Sigmoid colon (tissue), 7 donors: ENCODE results near the gene LARGE1. TPM values are rescaled to one million over a fixed set of nuclear protein-coding genes. Genes with fewer than 3 reads are reported as not detected.

ENCODE experiments used
- DNase-seq: peaks from one replicate; pipeline ENCODE4 v3.0.0-alpha.2; 2019
- H3K27ac ChIP-seq, 4 donors: fragments of 200-600 bp; sonication (generic); one replicate each; pipeline ENCODE4 v1.5.1; 2016 to 2019; ENCODE audit warnings: mild to moderate bottlenecking in 1 of 4
- H3K27me3 ChIP-seq, 3 donors: fragments of 200-600 bp; sonication (generic); one replicate each; pipeline ENCODE4 v1.5.1; 2019; ENCODE audit warnings: mild to moderate bottlenecking in 1 of 3
- H3K36me3 ChIP-seq, 4 donors: fragments of 200-600 bp; sonication (generic); one replicate each; pipeline ENCODE4 v1.5.1; 2016 to 2019
- H3K4me1 ChIP-seq, 4 donors: fragments of 200-600 bp; sonication (generic); one replicate each; pipeline ENCODE4 v1.5.1; 2017 to 2019
- H3K4me3 ChIP-seq, 4 donors: fragments of 200-600 bp; sonication (generic); one replicate each; pipeline ENCODE4 v1.5.1; 2017 to 2019; ENCODE audit warnings: mild to moderate bottlenecking in 2 of 4, moderate library complexity in 1 of 4
- H3K9me3 ChIP-seq, 4 donors: fragments of 200-600 bp in 3 of 4; sonication (generic) in 3 of 4; one replicate each; pipeline versions ENCODE4 v1.5.1 to v1.6.1; 2013 to 2019
- EP300 ChIP-seq, 4 donors: sonication (generic); formaldehyde crosslinking; IDR thresholded peaks; one replicate each; pipeline ENCODE4 v1.6.1; 2017; ENCODE audit warnings: antibody characterized with exemption in 4 of 4
- POLR2A ChIP-seq, 2 donors: fragments of 450-650 bp; IDR thresholded peaks; one replicate each; pipeline ENCODE4 v1.6.1; 2016; ENCODE audit warnings: antibody characterized with exemption in 2 of 2, mild to moderate bottlenecking in 2 of 2, moderate library complexity in 2 of 2
- POLR2AphosphoS5 ChIP-seq, 4 donors: sonication (generic); formaldehyde crosslinking; IDR thresholded peaks; one replicate each; pipeline ENCODE4 v1.6.1; 2017; ENCODE audit warnings: antibody characterized with exemption in 4 of 4
- WGBS, 2 donors: extraction: QIAGEN DNeasy Blood & Tissue Kit; methylation state at CpG; one replicate each; pipeline ENCODE4 v1.1.7; 2013; 5-methylcytosine and 5-hydroxymethylcytosine counted together
- intact Hi-C: fragments of 100-400 bp; cut with DNase I; formaldehyde crosslinking; loops from one replicate; pipeline ENCODE4 v1.15.1; 2023
- polyA plus RNA-seq, 3 donors: library from polyadenylated mRNA; stranded (reverse); fragments of 200-250 nt; gene quantifications; one replicate each; pipeline ENCODE4 v1.2.3, GENCODE V29; 2013
- total RNA-seq, 4 donors: library from RNA; depleted of rRNA; stranded (reverse); fragments of >200 nt; gene quantifications; one replicate each; pipeline ENCODE4 v1.1.0, GENCODE V29; 2016
- TF ChIP-seq, protein P1 (sequence below), 4 experiments: fragments of 450-650 bp in 3 of 4; fragments of 200-600 bp in 1 of 4; IDR thresholded peaks; one replicate each; pipeline ENCODE4 v1.5.1; 2016 to 2019; ENCODE audit warnings: antibody characterized with exemption in 4 of 4, mild to moderate bottlenecking in 3 of 4, moderate library complexity in 2 of 4
- donor health status: healthy with polysubstance abuse.
- donor health status: Bipolar disorder and iron deficiency.
- donor health status: healthy.

Gene LARGE1
- total and polyA plus RNA-seq, 7 donors, result 5.8 to 74.4 (median 38.0) TPM

DNA sequence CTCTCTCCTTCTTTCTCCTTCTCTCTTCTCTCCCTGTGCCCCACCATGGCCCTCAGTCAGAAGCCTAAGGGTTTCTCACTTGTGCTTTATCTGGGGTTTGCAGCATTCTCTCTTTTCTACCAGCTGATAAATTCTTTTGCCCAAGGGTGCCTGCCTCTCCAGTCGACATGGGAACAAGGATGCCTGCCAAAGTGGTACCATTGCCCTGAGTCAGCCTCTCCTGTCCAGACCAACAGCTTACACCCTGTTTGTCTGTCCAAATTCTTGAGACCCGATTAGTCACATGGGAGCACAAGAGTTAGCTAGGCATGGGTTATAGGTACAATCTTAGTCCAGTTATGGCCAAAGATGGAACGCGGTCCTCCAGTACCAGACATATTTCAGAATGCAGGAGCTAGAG lies 242.7 kb downstream of the LARGE1 start:
- Histone ChIP-seq H3K36me3 (no peaks in the 10 kb centered on the region), H3K9me3 (no peaks in the 10 kb centered on the region), H3K27ac (no peak overlapping the region), H3K4me3 (no peak overlapping the region), H3K4me1 (peaks cover 0 to 14% (median 7%) of the 10 kb centered on the region in 4 donors), H3K27me3 (no peaks in the 10 kb centered on the region)
- intact Hi-C loops, result no loop called here
- DNase-seq, result no peak
- TF ChIP-seq EP300 (IDR thresholded peaks at IDR 0.05), result no peak
- no peak for TF ChIP-seq POLR2A (IDR thresholded peaks at IDR 0.05)
- no peak for TF ChIP-seq POLR2AphosphoS5 (IDR thresholded peaks at IDR 0.05)
- TF ChIP-seq, protein P1, sequence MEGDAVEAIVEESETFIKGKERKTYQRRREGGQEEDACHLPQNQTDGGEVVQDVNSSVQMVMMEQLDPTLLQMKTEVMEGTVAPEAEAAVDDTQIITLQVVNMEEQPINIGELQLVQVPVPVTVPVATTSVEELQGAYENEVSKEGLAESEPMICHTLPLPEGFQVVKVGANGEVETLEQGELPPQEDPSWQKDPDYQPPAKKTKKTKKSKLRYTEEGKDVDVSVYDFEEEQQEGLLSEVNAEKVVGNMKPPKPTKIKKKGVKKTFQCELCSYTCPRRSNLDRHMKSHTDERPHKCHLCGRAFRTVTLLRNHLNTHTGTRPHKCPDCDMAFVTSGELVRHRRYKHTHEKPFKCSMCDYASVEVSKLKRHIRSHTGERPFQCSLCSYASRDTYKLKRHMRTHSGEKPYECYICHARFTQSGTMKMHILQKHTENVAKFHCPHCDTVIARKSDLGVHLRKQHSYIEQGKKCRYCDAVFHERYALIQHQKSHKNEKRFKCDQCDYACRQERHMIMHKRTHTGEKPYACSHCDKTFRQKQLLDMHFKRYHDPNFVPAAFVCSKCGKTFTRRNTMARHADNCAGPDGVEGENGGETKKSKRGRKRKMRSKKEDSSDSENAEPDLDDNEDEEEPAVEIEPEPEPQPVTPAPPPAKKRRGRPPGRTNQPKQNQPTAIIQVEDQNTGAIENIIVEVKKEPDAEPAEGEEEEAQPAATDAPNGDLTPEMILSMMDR (IDR thresholded peaks at IDR 0.05), result no peak
- WGBS, 2 donors, result 69 to 79% methylated on average over 4 of the region's 4 CpGs

DNA sequence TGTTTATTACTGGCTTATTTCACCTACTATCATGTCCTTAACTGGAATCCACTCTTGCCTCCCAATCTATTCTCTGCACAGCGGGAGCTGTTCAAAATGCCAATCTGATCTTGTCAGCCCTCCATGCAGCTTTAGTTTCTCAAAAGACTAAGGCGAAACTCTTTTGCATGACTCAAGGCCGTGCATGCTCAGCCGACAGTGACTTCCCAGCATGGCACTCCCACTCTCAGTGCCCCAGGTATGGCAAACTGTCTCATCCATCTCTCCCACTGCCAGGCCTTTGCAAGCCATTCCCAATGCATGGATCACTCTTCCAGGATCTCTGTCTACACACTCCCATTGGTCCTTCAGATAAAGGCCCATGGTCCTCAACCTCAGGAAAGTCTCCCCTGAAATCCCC lies 245.9 kb downstream of the LARGE1 start:
- DNase-seq, result no peak
- 71 to 86% methylated on average over 4 of the region's 4 CpGs for WGBS, 2 donors
- intact Hi-C loops, result no loop called here
- Histone ChIP-seq H3K9me3 (no peaks in the 10 kb centered on the region), H3K36me3 (no peaks in the 10 kb centered on the region), H3K4me1 (peaks cover 0 to 27% (median 10%) of the 10 kb centered on the region in 4 donors), H3K4me3 (no peak overlapping the region), H3K27me3 (no peaks in the 10 kb centered on the region), H3K27ac (no peak overlapping the region)
- no peak for TF ChIP-seq EP300 (IDR thresholded peaks at IDR 0.05)
- no peak for TF ChIP-seq POLR2AphosphoS5 (IDR thresholded peaks at IDR 0.05)
- TF ChIP-seq, protein P1 (IDR thresholded peaks at IDR 0.05), result no peak
- no peak for TF ChIP-seq POLR2A (IDR thresholded peaks at IDR 0.05)

DNA sequence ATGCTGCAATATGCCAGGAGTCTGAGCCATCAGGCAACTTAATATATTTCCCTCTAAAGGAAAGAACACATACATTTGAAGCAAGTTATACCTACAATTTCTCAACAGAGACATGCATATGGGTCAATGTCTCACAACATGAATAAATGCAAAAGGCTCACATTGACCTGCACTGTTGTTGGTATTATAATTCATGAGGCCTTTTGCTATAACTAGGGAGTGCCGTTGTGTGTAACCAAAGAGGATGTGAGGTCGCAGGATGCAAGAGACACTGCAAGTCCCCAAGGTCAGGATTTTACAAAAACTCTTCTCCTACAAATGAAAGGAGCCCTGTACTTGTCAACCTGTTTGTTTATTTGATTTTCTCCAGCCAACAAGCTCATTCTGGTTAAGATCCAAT lies 250.5 kb downstream of the LARGE1 start:
- intact Hi-C loops, result loop anchor here (10.0 kb wide), 1 partner anchor 55 kb away; no protein-coding TSS in a partner anchor
- Histone ChIP-seq H3K4me3 (no peak overlapping the region), H3K27me3 (no peaks in the 10 kb centered on the region), H3K9me3 (no peaks in the 10 kb centered on the region), H3K36me3 (no peaks in the 10 kb centered on the region), H3K27ac (no peak overlapping the region), H3K4me1 (peaks cover 0 to 42% (median 30%) of the 10 kb centered on the region in 4 donors)
- DNase-seq, result no peak
- WGBS, 2 donors, result 72 to 83% methylated on average over 2 of the region's 2 CpGs
- TF ChIP-seq EP300 (IDR thresholded peaks at IDR 0.05) (no peak), POLR2AphosphoS5 (IDR thresholded peaks at IDR 0.05) (no peak), POLR2A (IDR thresholded peaks at IDR 0.05) (no peak)
- TF ChIP-seq, protein P1 (IDR thresholded peaks at IDR 0.05), result no peak

DNA sequence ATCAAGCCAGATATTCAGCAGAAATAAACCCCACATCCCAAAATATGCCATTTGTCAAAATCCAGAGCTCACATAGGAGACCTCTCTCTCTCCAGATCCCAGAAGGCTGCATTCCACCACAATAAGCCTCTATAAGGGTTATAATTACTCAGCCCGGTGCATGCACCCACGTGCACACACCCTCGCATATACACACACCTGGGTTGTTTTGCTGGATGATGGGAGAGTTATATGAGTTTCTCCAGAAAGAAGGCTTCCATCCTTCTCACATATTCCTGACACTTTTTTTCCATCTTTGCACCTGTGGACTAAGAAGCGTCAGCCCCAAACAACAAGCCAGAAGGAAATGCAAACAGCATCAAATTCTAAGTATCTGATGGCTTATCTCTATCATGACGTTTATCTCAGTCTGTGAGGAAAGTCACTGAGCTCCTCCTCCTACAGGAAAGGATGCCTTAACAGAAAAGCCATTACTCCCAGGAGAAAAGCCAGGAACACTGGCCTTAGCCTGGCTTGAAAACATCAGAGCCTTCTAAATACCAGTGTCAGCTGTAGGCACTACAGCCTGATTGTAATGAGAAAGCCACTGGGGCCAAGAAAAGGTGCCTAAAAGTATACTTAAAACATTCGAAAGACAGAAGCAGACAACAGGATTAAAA lies 253.2 kb downstream of the LARGE1 start:
- WGBS, 2 donors, result 27 to 55% methylated on average over 6 of the region's 6 CpGs
- TF ChIP-seq, protein P1 (IDR thresholded peaks at IDR 0.05), result no peak
- peak in 2 of 4 donors; percentile 13 to 22 for TF ChIP-seq POLR2AphosphoS5 (IDR thresholded peaks at IDR 0.05)
- Histone ChIP-seq H3K4me3 (no peak overlapping the region), H3K27ac (peak overlapping the region in 2 of 4 donors; percentile 41 to 49), H3K27me3 (no peaks in the 10 kb centered on the region), H3K4me1 (peaks cover 0 to 42% (median 28%) of the 10 kb centered on the region in 4 donors), H3K9me3 (no peaks in the 10 kb centered on the region), H3K36me3 (no peaks in the 10 kb centered on the region)
- DNase-seq, result no peak
- intact Hi-C loops, result loop anchor here (10.0 kb wide), 1 partner anchor 58 kb away; no protein-coding TSS in a partner anchor
